HEK293 (cell line): ENCODE measurements around the gene FSHR.

Source experiments
- CTCF ChIA-PET: fragments of 350-600 bp; formaldehyde crosslinking; extraction: SDS; loops from one replicate; lab custom pipeline; 2021; ENCODE audit warnings: antibody characterized with exemption; lab: Yijun Ruan, JAX
- POLR2A ChIA-PET: fragments of 300-600 bp; formaldehyde crosslinking; extraction: SDS; loops from one replicate; lab custom pipeline; 2020; ENCODE audit warnings: antibody characterized with exemption, inconsistent platforms; lab: Yijun Ruan, JAX
- H3K27ac ChIP-seq: fragments of 200-500 bp; sonication (Bioruptor generic); 2 replicates; pipeline ENCODE4 v1.5.1; 2014; ENCODE audit warnings: low read depth, low read length, control low read depth, inconsistent platforms; ENCODE audit errors: extremely low read depth
- H3K36me3 ChIP-seq, 2 experiments: fragments of 200-500 bp in 1 of 2; sonication (Bioruptor generic) in 1 of 2; 1 replicate in 1 of 2; 2 replicates in 1 of 2; pipeline ENCODE4 v1.5.1; 2014 to 2017; ENCODE audit warnings: inconsistent platforms in 2 of 2, low read length in 2 of 2; ENCODE audit not compliant: control insufficient read depth in 2 of 2, insufficient read depth in 1 of 2
- H3K4me1 ChIP-seq: fragments of 200-500 bp; sonication (Bioruptor generic); 2 replicates; pipeline ENCODE4 v1.5.1; 2014; ENCODE audit warnings: mild to moderate bottlenecking, low read length, inconsistent platforms; ENCODE audit not compliant: control insufficient read depth, insufficient read depth
- H3K4me3 ChIP-seq: 2 replicates; pipeline ENCODE4 v1.5.1; 2011; ENCODE audit warnings: low read depth, mild to moderate bottlenecking, control low read depth, low read length, moderate library complexity
- H3K9me3 ChIP-seq: fragments of 200-500 bp; sonication (Bioruptor generic); 2 replicates; pipeline ENCODE4 v1.5.1; 2014; ENCODE audit warnings: low read depth, low read length, inconsistent platforms; ENCODE audit not compliant: control insufficient read depth, insufficient read depth
- HIC1 ChIP-seq: fragments of 450-650 bp; formaldehyde crosslinking; IDR thresholded peaks from 2 replicates; pipeline ENCODE4 v1.5.1; 2016; ENCODE audit warnings: missing biosample characterization, missing genetic modification characterization
- HOXA7 ChIP-seq: sonication (generic); formaldehyde crosslinking; IDR thresholded peaks from 2 replicates; pipeline ENCODE4 v1.8.1; 2022; ENCODE audit warnings: missing genetic modification reagents, borderline replicate concordance
- ZFP3 ChIP-seq: fragments of 450-650 bp; formaldehyde crosslinking; IDR thresholded peaks from 2 replicates; pipeline ENCODE4 v1.5.1; 2016; ENCODE audit warnings: low read depth, missing biosample characterization, missing genetic modification characterization
- ZNF140 ChIP-seq: fragments of 450-650 bp; formaldehyde crosslinking; IDR thresholded peaks from 2 replicates; pipeline ENCODE4 v1.5.1; 2016; ENCODE audit warnings: missing biosample characterization, missing genetic modification characterization
- ZNF146 ChIP-seq: fragments of 450-650 bp; formaldehyde crosslinking; IDR thresholded peaks from 2 replicates; pipeline ENCODE4 v1.5.1; 2016; ENCODE audit warnings: missing biosample characterization, missing genetic modification characterization
- ZNF2 ChIP-seq: fragments of 450-650 bp; formaldehyde crosslinking; IDR thresholded peaks from 2 replicates; pipeline ENCODE4 v1.5.1; 2016; ENCODE audit warnings: missing biosample characterization, missing genetic modification characterization
- ZNF302 ChIP-seq: fragments of 450-650 bp; formaldehyde crosslinking; IDR thresholded peaks from 2 replicates; pipeline ENCODE4 v1.5.1; 2016; ENCODE audit warnings: missing biosample characterization, missing genetic modification characterization, low read depth
- ZNF423 ChIP-seq: fragments of 450-650 bp; formaldehyde crosslinking; IDR thresholded peaks from 2 replicates; pipeline ENCODE4 v1.5.1; 2016; ENCODE audit warnings: missing biosample characterization, missing genetic modification characterization
- ZNF549 ChIP-seq: fragments of 450-650 bp; IDR thresholded peaks from 2 replicates; pipeline ENCODE4 v1.5.1; 2018; ENCODE audit warnings: missing biosample characterization, missing genetic modification characterization, mild to moderate bottlenecking, inconsistent platforms, moderate library complexity
- ZNF561 ChIP-seq: fragments of 450-650 bp; IDR thresholded peaks from 2 replicates; pipeline ENCODE4 v1.5.1; 2018; ENCODE audit warnings: missing biosample characterization, missing genetic modification characterization, borderline replicate concordance
- ZNF610 ChIP-seq: fragments of 450-650 bp; formaldehyde crosslinking; IDR thresholded peaks from 2 replicates; pipeline ENCODE4 v1.5.1; 2016; ENCODE audit warnings: missing biosample characterization, missing genetic modification characterization, borderline replicate concordance
- ZNF623 ChIP-seq: fragments of 450-650 bp; formaldehyde crosslinking; IDR thresholded peaks from 2 replicates; pipeline ENCODE4 v1.5.1; 2016; ENCODE audit warnings: missing biosample characterization, missing genetic modification characterization
- ZNF624 ChIP-seq: fragments of 450-650 bp; formaldehyde crosslinking; IDR thresholded peaks from 2 replicates; pipeline ENCODE4 v1.5.1; 2017; ENCODE audit warnings: missing biosample characterization, missing genetic modification characterization
- ZNF629 ChIP-seq: fragments of 450-650 bp; formaldehyde crosslinking; IDR thresholded peaks from 2 replicates; pipeline ENCODE4 v1.5.1; 2017; ENCODE audit warnings: missing biosample characterization, missing genetic modification characterization
- ZNF658 ChIP-seq: fragments of 450-650 bp; formaldehyde crosslinking; IDR thresholded peaks from 2 replicates; pipeline ENCODE4; 2016; ENCODE audit warnings: missing biosample characterization, missing genetic modification characterization
- ZXDB ChIP-seq: fragments of 450-650 bp; formaldehyde crosslinking; IDR thresholded peaks from 2 replicates; pipeline ENCODE4 v1.5.1; 2016; ENCODE audit warnings: missing biosample characterization, missing genetic modification characterization
- TF ChIP-seq, protein P1 (sequence below): fragments of 450-650 bp; formaldehyde crosslinking; conservative IDR thresholded peaks from 2 replicates; pipeline ENCODE4 v1.5.1; 2016; ENCODE audit warnings: low read depth, missing biosample characterization, missing genetic modification characterization
- TF ChIP-seq, protein P2 (sequence below): fragments of 450-650 bp; formaldehyde crosslinking; IDR thresholded peaks from 2 replicates; pipeline ENCODE4 v1.5.1; 2017; ENCODE audit warnings: missing biosample characterization, mild to moderate bottlenecking, missing genetic modification characterization, moderate library complexity
- TF ChIP-seq, protein P3 (sequence below): sonication (generic); formaldehyde crosslinking; IDR thresholded peaks from 2 replicates; pipeline ENCODE4 v1.8.1; 2022; ENCODE audit warnings: mild to moderate bottlenecking, moderate library complexity, missing genetic modification reagents

Gene FSHR

GRCh38 chr2:49153252-49153651 is 1.1 kb downstream of the FSHR start:
- TF ChIP-seq HOXA7 (CRISPR knock-in tag) = no peak
- no peak for TF ChIP-seq ZNF423
- no peak for TF ChIP-seq ZNF561 (tag by site-specific recombination)
- TF ChIP-seq ZNF140 = no peak
- TF ChIP-seq ZNF549 (tag by site-specific recombination) = no peak
- no peak for TF ChIP-seq ZXDB
- no peak for TF ChIP-seq ZFP3 (tag by site-specific recombination)
- TF ChIP-seq, protein P1, sequence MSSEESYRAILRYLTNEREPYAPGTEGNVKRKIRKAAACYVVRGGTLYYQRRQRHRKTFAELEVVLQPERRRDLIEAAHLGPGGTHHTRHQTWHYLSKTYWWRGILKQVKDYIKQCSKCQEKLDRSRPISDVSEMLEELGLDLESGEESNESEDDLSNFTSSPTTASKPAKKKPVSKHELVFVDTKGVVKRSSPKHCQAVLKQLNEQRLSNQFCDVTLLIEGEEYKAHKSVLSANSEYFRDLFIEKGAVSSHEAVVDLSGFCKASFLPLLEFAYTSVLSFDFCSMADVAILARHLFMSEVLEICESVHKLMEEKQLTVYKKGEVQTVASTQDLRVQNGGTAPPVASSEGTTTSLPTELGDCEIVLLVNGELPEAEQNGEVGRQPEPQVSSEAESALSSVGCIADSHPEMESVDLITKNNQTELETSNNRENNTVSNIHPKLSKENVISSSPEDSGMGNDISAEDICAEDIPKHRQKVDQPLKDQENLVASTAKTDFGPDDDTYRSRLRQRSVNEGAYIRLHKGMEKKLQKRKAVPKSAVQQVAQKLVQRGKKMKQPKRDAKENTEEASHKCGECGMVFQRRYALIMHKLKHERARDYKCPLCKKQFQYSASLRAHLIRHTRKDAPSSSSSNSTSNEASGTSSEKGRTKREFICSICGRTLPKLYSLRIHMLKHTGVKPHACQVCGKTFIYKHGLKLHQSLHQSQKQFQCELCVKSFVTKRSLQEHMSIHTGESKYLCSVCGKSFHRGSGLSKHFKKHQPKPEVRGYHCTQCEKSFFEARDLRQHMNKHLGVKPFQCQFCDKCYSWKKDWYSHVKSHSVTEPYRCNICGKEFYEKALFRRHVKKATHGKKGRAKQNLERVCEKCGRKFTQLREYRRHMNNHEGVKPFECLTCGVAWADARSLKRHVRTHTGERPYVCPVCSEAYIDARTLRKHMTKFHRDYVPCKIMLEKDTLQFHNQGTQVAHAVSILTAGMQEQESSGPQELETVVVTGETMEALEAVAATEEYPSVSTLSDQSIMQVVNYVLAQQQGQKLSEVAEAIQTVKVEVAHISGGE = no peak
- no peak for TF ChIP-seq HIC1 (tag by site-specific recombination)
- no peak for TF ChIP-seq ZNF624 (tag by site-specific recombination)
- no peak for TF ChIP-seq ZNF146 (tag by site-specific recombination)
- no peak for TF ChIP-seq ZNF658 (tag by site-specific recombination)
- TF ChIP-seq, protein P2, sequence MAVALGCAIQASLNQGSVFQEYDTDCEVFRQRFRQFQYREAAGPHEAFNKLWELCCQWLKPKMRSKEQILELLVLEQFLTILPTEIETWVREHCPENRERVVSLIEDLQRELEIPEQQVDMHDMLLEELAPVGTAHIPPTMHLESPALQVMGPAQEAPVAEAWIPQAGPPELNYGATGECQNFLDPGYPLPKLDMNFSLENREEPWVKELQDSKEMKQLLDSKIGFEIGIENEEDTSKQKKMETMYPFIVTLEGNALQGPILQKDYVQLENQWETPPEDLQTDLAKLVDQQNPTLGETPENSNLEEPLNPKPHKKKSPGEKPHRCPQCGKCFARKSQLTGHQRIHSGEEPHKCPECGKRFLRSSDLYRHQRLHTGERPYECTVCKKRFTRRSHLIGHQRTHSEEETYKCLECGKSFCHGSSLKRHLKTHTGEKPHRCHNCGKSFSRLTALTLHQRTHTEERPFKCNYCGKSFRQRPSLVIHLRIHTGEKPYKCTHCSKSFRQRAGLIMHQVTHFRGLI = no peak
- no peak for TF ChIP-seq ZNF2 (tag by site-specific recombination)
- TF ChIP-seq ZNF623 = no peak
- ChIA-PET POLR2A (no interaction called here), CTCF (no interaction called here)
- Histone ChIP-seq H3K27ac (no peak overlapping the region), H3K4me3 (no peak overlapping the region), H3K36me3 (no peaks in the 10 kb centered on the region), H3K9me3 (no peaks in the 10 kb centered on the region), H3K4me1 (no peaks in the 10 kb centered on the region)

GRCh38 chr2:49152824-49153223 is 1.5 kb downstream of the FSHR start:
- Histone ChIP-seq H3K4me3 (no peak overlapping the region), H3K9me3 (no peaks in the 10 kb centered on the region), H3K36me3 (no peaks in the 10 kb centered on the region), H3K4me1 (no peaks in the 10 kb centered on the region), H3K27ac (no peak overlapping the region)
- TF ChIP-seq ZNF302 (tag by site-specific recombination) (no peak), ZNF610 (tag by site-specific recombination) (no peak), ZNF629 (no peak)
- TF ChIP-seq, protein P3, sequence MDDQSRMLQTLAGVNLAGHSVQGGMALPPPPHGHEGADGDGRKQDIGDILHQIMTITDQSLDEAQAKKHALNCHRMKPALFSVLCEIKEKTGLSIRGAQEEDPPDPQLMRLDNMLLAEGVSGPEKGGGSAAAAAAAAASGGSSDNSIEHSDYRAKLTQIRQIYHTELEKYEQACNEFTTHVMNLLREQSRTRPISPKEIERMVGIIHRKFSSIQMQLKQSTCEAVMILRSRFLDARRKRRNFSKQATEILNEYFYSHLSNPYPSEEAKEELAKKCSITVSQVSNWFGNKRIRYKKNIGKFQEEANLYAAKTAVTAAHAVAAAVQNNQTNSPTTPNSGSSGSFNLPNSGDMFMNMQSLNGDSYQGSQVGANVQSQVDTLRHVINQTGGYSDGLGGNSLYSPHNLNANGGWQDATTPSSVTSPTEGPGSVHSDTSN (CRISPR knock-in tag) = no peak
- POLR2A ChIA-PET = no interaction called here
- CTCF ChIA-PET = no interaction called here
